ENCODE results near the gene TCF15. TPM values are rescaled to one million over a fixed set of nuclear protein-coding genes. Genes with fewer than 3 reads are reported as not detected.
A peak's percentile ranks its signal among the peaks of the same experiment; 100 is the strongest.
"Not testable (repeated sequence)": the region's sequence is repeated elsewhere in the genome, so short reads cannot be mapped to it uniquely, and the experiment has no call there.

TCF15 gene
- total RNA-seq, 1 experiment from 2014 or later, result 0.40 TPM

- ChIA-PET POLR2A (ENCODE audit: unreplicated experiment) (no interaction called here), CTCF (no interaction called here)
- H3K79me2 ChIP-seq (ENCODE audit: low read length), result no peaks in the 10 kb centered on the region
- peaks cover 30% of the 10 kb centered on the region for H3K27me3 ChIP-seq (ENCODE audit: low read length)
- intact Hi-C loops (cut with micrococcal nuclease), result no loop called here
- no peaks in the 10 kb centered on the region for H3F3A ChIP-seq (ENCODE audit: low read length, unreplicated experiment)
- H3K4me3 ChIP-seq (ENCODE audit: low read length), result no peak overlapping the region
- no peak for ATAC-seq
- no TSS peak for BruUV-seq (replicated peaks)
- no peaks in the 10 kb centered on the region for H3K9me2 ChIP-seq (replicated peaks; ENCODE audit: low read length)
- no peaks in the 10 kb centered on the region for H3K4me1 ChIP-seq (ENCODE audit: insufficient read depth, low read length)
- H3K27ac ChIP-seq (ENCODE audit: low read length), result no peak overlapping the region
- no peaks in the 10 kb centered on the region for H3K9me3 ChIP-seq (ENCODE audit: low read length)
- H3K9ac ChIP-seq (ENCODE audit: low read length), result no peak overlapping the region
- H2AFZ ChIP-seq (ENCODE audit: low read length), result no peak overlapping the region
- no peak overlapping the region for H3K4me2 ChIP-seq (ENCODE audit: low read length)
- DNase-seq, result no peak
- TF ChIP-seq EZH2 (IDR thresholded peaks at IDR 0.05; ENCODE audit: low read length, unreplicated experiment) (no peak), EZH2phosphoT487 (IDR thresholded peaks at IDR 0.05; ENCODE audit: borderline replicate concordance, low read length) (no peak)
- TF ChIP-seq, protein P1, sequence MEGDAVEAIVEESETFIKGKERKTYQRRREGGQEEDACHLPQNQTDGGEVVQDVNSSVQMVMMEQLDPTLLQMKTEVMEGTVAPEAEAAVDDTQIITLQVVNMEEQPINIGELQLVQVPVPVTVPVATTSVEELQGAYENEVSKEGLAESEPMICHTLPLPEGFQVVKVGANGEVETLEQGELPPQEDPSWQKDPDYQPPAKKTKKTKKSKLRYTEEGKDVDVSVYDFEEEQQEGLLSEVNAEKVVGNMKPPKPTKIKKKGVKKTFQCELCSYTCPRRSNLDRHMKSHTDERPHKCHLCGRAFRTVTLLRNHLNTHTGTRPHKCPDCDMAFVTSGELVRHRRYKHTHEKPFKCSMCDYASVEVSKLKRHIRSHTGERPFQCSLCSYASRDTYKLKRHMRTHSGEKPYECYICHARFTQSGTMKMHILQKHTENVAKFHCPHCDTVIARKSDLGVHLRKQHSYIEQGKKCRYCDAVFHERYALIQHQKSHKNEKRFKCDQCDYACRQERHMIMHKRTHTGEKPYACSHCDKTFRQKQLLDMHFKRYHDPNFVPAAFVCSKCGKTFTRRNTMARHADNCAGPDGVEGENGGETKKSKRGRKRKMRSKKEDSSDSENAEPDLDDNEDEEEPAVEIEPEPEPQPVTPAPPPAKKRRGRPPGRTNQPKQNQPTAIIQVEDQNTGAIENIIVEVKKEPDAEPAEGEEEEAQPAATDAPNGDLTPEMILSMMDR (conservative IDR thresholded peaks at IDR 0.05; ENCODE audit: low read depth, low read length), result no peak
- H4K20me1 ChIP-seq (ENCODE audit: low read length), result no peaks in the 10 kb centered on the region
- H3K36me3 ChIP-seq (ENCODE audit: low read depth, low read length), result no peaks in the 10 kb centered on the region
These were observed 25.2 kb downstream of the TCF15 start for GRCh38 chr20:584971-585301.

GRCh38 chr20:584161-584970 lies 25.7 kb downstream of the TCF15 start:
- no peaks in the 10 kb centered on the region for H4K20me1 ChIP-seq (ENCODE audit: low read length)
- no peaks in the 10 kb centered on the region for H3K9me3 ChIP-seq (ENCODE audit: low read length)
- TF ChIP-seq EZH2 (IDR thresholded peaks at IDR 0.05; ENCODE audit: low read length, unreplicated experiment) (no peak), EZH2phosphoT487 (IDR thresholded peaks at IDR 0.05; ENCODE audit: borderline replicate concordance, low read length) (no peak)
- TF ChIP-seq, protein P1 (conservative IDR thresholded peaks at IDR 0.05; ENCODE audit: low read depth, low read length), result no peak
- intact Hi-C loops (cut with micrococcal nuclease), result no loop called here
- ChIA-PET POLR2A (ENCODE audit: unreplicated experiment) (no interaction called here), CTCF (no interaction called here)
- H3K4me1 ChIP-seq (ENCODE audit: insufficient read depth, low read length), result no peaks in the 10 kb centered on the region
- no peaks in the 10 kb centered on the region for H3F3A ChIP-seq (ENCODE audit: low read length, unreplicated experiment)
- H3K4me2 ChIP-seq (ENCODE audit: low read length), result no peak overlapping the region
- ATAC-seq (peak; percentile 37; the same call in 1 of the 2 replicates), DNase-seq (peak; percentile 27)
- no peak overlapping the region for H3K27ac ChIP-seq (ENCODE audit: low read length)
- H3K9ac ChIP-seq (ENCODE audit: low read length), result no peak overlapping the region
- no peaks in the 10 kb centered on the region for H3K9me2 ChIP-seq (replicated peaks; ENCODE audit: low read length)
- H3K4me3 ChIP-seq (ENCODE audit: low read length), result no peak overlapping the region
- BruUV-seq (replicated peaks), result no TSS peak
- H3K27me3 ChIP-seq (ENCODE audit: low read length), result peaks cover 31% of the 10 kb centered on the region
- no peak overlapping the region for H2AFZ ChIP-seq (ENCODE audit: low read length)
- no peaks in the 10 kb centered on the region for H3K79me2 ChIP-seq (ENCODE audit: low read length)
- no peaks in the 10 kb centered on the region for H3K36me3 ChIP-seq (ENCODE audit: low read depth, low read length)

DNA sequence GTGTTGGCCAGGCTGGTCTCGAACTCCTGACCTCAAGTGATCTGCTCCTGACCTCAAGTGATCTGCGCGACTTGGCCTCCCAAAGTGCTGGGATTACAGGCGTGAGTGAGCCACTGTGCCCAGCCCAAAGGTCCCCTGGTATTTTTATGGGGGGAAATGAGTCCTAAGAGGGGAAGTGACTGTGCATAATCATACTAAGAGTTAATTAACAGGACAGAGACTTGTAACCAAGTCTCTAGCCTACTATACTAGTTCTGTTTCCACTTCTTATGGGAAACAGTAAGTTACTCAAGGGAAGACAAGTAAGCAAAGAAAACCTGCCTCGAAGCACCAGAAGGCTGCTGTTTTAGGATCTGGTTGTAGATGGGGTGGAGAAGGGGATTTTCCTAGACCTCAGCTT lies 27.9 kb downstream of the TCF15 start:
- intact Hi-C loops (cut with micrococcal nuclease), result no loop called here
- H3K4me3 ChIP-seq (ENCODE audit: low read length), result no peak overlapping the region
- no peak overlapping the region for H2AFZ ChIP-seq (ENCODE audit: low read length)
- H3K36me3 ChIP-seq (ENCODE audit: low read depth, low read length), result no peaks in the 10 kb centered on the region
- no peaks in the 10 kb centered on the region for H3K9me2 ChIP-seq (replicated peaks; ENCODE audit: low read length)
- H3K9ac ChIP-seq (ENCODE audit: low read length), result no peak overlapping the region
- BruUV-seq (replicated peaks), result no TSS peak
- H3F3A ChIP-seq (ENCODE audit: low read length, unreplicated experiment), result no peaks in the 10 kb centered on the region
- POLR2A ChIA-PET (ENCODE audit: unreplicated experiment), result no interaction called here
- H3K4me1 ChIP-seq (ENCODE audit: insufficient read depth, low read length), result no peaks in the 10 kb centered on the region
- no peak for ATAC-seq
- H3K4me2 ChIP-seq (ENCODE audit: low read length), result no peak overlapping the region
- H3K9me3 ChIP-seq (ENCODE audit: low read length), result no peaks in the 10 kb centered on the region
- no peak overlapping the region for H3K27ac ChIP-seq (ENCODE audit: low read length)
- TF ChIP-seq EZH2 (IDR thresholded peaks at IDR 0.05; ENCODE audit: low read length, unreplicated experiment) (no peak), EZH2phosphoT487 (IDR thresholded peaks at IDR 0.05; ENCODE audit: borderline replicate concordance, low read length) (no peak)
- TF ChIP-seq, protein P1 (conservative IDR thresholded peaks at IDR 0.05; ENCODE audit: low read depth, low read length), result no peak
- no peaks in the 10 kb centered on the region for H3K79me2 ChIP-seq (ENCODE audit: low read length)
- CTCF ChIA-PET, result no interaction called here
- peaks cover 31% of the 10 kb centered on the region for H3K27me3 ChIP-seq (ENCODE audit: low read length)
- H4K20me1 ChIP-seq (ENCODE audit: low read length), result no peaks in the 10 kb centered on the region
- DNase-seq, result no peak

DNA sequence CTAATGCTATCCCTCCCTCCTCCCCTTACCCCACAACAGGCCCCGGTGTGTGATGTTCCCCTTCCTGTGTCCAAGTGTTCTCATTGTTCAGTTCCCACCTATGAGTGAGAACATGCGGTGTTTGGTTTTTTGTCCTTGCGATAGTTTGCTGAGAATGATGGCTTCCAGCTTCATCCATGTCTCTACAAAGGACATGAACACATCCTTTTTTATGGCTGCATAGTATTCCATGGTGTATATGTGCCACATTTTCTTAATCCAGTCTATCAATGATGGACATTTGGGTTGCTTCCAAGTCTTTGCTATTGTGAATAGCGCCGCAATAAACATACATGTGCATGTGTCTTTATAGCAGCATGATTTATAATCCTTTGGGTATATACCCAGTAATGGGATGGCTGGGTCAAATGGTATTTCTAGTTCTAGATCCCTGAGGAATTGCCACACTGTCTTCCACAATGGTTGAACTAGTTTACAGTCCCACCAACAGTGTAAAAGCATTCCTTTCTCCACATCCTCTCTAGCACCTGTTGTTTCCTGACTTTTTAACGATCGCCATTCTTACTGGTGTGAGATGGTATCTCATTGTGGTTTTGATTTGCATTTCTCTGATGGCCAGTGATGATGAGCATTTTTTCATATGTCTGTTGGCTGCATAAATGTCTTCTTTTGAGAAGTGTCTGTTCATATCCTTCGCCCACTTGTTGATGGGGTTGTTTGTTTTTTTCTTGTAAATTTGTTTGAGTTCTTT lies 31.0 kb downstream of the TCF15 start:
- H2AFZ ChIP-seq (ENCODE audit: low read length); ATAC-seq; H3K4me2 ChIP-seq (ENCODE audit: low read length); intact Hi-C loops (cut with micrococcal nuclease); H3K4me3 ChIP-seq (ENCODE audit: low read length); H3K36me3 ChIP-seq (ENCODE audit: low read depth, low read length); H3K9ac ChIP-seq (ENCODE audit: low read length); H3K4me1 ChIP-seq (ENCODE audit: insufficient read depth, low read length); CTCF ChIA-PET; BruUV-seq (replicated peaks); POLR2A ChIA-PET (ENCODE audit: unreplicated experiment); H3K9me3 ChIP-seq (ENCODE audit: low read length); H4K20me1 ChIP-seq (ENCODE audit: low read length); H3K9me2 ChIP-seq (replicated peaks; ENCODE audit: low read length); DNase-seq; H3F3A ChIP-seq (ENCODE audit: low read length, unreplicated experiment); H3K79me2 ChIP-seq (ENCODE audit: low read length); H3K27ac ChIP-seq (ENCODE audit: low read length): not testable (repeated sequence)
- peaks cover 26% of the 10 kb centered on the region for H3K27me3 ChIP-seq (ENCODE audit: low read length)
